ENCODE measurements around the gene SMO.

Gene SMO

DNA sequence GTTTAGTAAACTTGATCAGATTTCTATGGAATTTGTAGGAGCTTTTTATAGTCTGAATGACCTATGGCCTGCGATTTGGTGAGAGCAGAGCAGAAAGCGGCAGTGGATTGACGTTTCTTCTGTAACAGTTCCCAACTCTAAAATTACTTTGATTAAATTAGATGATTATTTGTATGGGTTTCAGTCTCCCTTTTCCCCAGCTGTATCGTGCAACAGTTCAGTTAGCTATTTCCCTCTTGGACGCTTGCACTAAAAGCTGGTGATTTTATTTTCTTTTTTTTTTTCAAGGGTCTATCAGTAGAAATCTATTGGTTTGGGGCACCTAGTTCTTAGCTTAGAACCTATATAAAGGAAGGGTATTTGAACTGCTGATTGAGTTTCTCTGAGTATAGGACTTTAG, 43.2 kb downstream of the SMO start:
- TF ChIP-seq GATA3 (IDR thresholded peaks at IDR 0.05; ENCODE audit: low read depth, low read length) = no peak
- no peak for TF ChIP-seq GATA2 (IDR thresholded peaks at IDR 0.05; ENCODE audit: low read depth, low read length)

DNA sequence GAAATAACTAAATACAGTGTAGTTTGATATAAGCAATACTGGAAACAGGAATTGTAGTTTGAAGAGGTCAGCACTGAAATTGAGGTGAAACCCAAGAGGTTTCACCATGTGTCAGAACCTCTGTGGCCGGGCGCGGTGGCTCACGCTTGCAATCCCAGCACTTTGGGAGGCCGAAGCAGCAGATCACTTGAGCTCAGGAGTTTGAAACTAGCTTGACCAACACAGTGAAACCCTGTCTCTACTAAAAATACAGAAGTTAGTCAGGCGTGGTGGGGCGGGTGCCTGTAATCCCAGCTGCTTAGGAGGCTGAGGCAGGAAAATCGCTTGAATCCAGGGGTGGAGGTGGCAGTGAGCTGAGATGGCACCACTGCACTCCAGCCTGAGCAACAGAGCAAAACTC, 50.1 kb downstream of the SMO start:
- TF ChIP-seq GATA2 (IDR thresholded peaks at IDR 0.05; ENCODE audit: low read depth, low read length) (no peak), GATA3 (IDR thresholded peaks at IDR 0.05; ENCODE audit: low read depth, low read length) (no peak)

- TF ChIP-seq GATA2 (IDR thresholded peaks at IDR 0.05; ENCODE audit: low read depth, low read length) (no peak), GATA3 (IDR thresholded peaks at IDR 0.05; ENCODE audit: low read depth, low read length) (no peak)
These were observed 51.8 kb downstream of the SMO start for GRCh38 chr7:129240119-129240820.

DNA sequence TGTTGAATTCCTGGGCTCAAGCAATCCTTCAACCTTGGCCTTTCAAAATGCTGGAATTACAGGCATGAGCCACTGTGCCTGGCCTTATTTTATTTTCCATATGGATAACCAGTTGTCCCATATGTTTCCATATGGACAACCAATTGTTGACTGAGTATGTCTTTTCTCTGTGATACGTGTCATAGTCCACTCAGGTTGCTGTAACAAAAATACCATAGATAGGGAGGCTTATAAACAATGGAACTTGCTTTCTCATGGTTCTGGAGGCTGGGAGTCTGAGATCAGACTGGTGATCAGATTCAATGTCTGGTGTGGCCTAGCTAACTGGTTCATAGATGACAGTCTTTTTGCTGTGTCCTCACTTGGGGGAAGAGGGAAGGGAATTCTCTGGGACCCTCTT, 55.8 kb downstream of the SMO start:
- TF ChIP-seq GATA3 (IDR thresholded peaks at IDR 0.05; ENCODE audit: low read depth, low read length) (no peak), GATA2 (IDR thresholded peaks at IDR 0.05; ENCODE audit: low read depth, low read length) (no peak)

GRCh38 chr7:129245533-129245932, 57.1 kb downstream of the SMO start:
- no peak for TF ChIP-seq GATA2 (IDR thresholded peaks at IDR 0.05; ENCODE audit: low read depth, low read length)
- TF ChIP-seq GATA3 (IDR thresholded peaks at IDR 0.05; ENCODE audit: low read depth, low read length) = no peak

GRCh38 chr7:129247087-129247486, 58.7 kb downstream of the SMO start:
- TF ChIP-seq GATA2 (IDR thresholded peaks at IDR 0.05; ENCODE audit: low read depth, low read length) = no peak
- TF ChIP-seq GATA3 (IDR thresholded peaks at IDR 0.05; ENCODE audit: low read depth, low read length) = no peak

GRCh38 chr7:129252128-129252527, 63.7 kb downstream of the SMO start:
- no peak for TF ChIP-seq GATA3 (IDR thresholded peaks at IDR 0.05; ENCODE audit: low read depth, low read length)
- TF ChIP-seq GATA2 (IDR thresholded peaks at IDR 0.05; ENCODE audit: low read depth, low read length) = no peak; the same call in 1 of the 2 replicates

DNA sequence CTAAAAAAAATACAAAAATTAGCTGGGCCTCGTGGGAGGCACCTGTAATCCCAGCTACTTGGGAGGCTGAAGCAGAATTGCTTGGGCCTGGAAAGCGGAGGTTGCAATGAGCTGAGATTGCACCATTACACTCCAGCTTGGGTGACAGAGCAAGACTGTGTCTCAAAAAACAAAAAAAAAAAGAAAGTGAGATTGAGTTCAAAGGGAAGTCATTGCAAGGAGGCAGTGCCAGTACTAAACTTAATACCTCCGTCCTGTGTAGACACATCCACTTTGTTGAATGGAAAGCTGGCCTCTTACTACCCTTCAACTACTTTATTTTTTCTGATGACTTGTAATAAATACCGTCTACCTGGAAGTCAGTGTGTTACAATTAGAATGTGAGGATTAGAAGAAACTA, 67.4 kb downstream of the SMO start:
- TF ChIP-seq GATA2 (IDR thresholded peaks at IDR 0.05; ENCODE audit: low read depth, low read length) (no peak), GATA3 (IDR thresholded peaks at IDR 0.05; ENCODE audit: low read depth, low read length) (no peak)

- no peak for TF ChIP-seq GATA3 (IDR thresholded peaks at IDR 0.05; ENCODE audit: low read depth, low read length)
- no peak for TF ChIP-seq GATA2 (IDR thresholded peaks at IDR 0.05; ENCODE audit: low read depth, low read length)
These were observed 67.8 kb downstream of the SMO start for GRCh38 chr7:129256221-129256620.

DNA sequence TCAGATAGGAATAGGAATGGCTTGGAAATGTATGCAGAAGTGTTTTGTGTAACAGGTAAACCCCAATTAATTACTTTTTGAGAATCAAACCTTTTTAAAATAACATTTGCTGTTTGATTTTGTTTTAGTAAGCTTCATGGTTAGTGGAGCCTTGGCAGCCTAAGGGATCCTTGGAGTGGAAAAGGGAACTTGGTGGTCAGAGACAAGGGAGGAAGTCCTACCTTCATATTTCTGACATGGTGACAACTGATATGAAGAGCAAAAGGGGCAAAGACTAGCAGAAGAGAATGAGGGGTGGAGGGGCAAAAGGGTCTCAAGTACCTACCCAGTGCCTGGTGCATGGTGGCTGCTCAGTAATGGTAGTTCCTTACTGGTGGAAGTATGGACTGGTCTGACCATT, 68.7 kb downstream of the SMO start:
- TF ChIP-seq GATA2 (IDR thresholded peaks at IDR 0.05; ENCODE audit: low read depth, low read length) (no peak), GATA3 (IDR thresholded peaks at IDR 0.05; ENCODE audit: low read depth, low read length) (no peak)

GRCh38 chr7:129258649-129259389, 70.4 kb downstream of the SMO start:
- TF ChIP-seq GATA3 (IDR thresholded peaks at IDR 0.05; ENCODE audit: low read depth, low read length) = no peak

GRCh38 chr7:129262324-129262723, 73.9 kb downstream of the SMO start:
- TF ChIP-seq GATA2 (IDR thresholded peaks at IDR 0.05; ENCODE audit: low read depth, low read length) (no peak), GATA3 (IDR thresholded peaks at IDR 0.05; ENCODE audit: low read depth, low read length) (no peak)
